SU-DHL-6 (cell line): ENCODE measurements around the gene TICRR.

Experiments
- CTCF ChIP-seq: fragments of 200-600 bp; sonication (generic); IDR thresholded peaks from one replicate; pipeline ENCODE4 v1.5.1; 2017; ENCODE audit warnings: antibody characterized with exemption, mild to moderate bottlenecking, low read length, moderate library complexity; ENCODE audit not compliant: insufficient read depth, poor library complexity, severe bottlenecking
- EZH2phosphoT487 ChIP-seq: fragments of 200-600 bp; sonication (generic), shearing (Covaris generic); conservative IDR thresholded peaks from 2 replicates; pipeline ENCODE4 v1.6.1; 2018; ENCODE audit warnings: mild to moderate bottlenecking, antibody characterized with exemption, low read length, moderate library complexity, mixed read lengths

- peak; percentile 84 for TF ChIP-seq CTCF
- no peak for TF ChIP-seq EZH2phosphoT487
Observed at GRCh38 chr15:89647191-89647851, 72.1 kb downstream of the TICRR start.
